Fibroblast of lung (primary cell): Measurements from ENCODE around the gene TNNI3. TPM values are rescaled to one million over a fixed set of nuclear protein-coding genes. Genes with fewer than 3 reads are reported as not detected.

ENCODE experiments used
- DNase-seq, 2 donors: peaks; one replicate each; pipeline versions ENCODE4 v3.0.0 to v3.0.0-alpha.2; 2010; ENCODE audit warnings: low read depth in 2 of 2
- H2AFZ ChIP-seq: 2 replicates; pipeline ENCODE4 v1.5.1; 2012; ENCODE audit warnings: low read length, control low read depth, inconsistent platforms
- H3K27ac ChIP-seq: 2 replicates; pipeline ENCODE4 v1.5.1; 2011; ENCODE audit warnings: low read length, control low read depth; ENCODE audit not compliant: insufficient read depth
- H3K27me3 ChIP-seq: 2 replicates; pipeline ENCODE4 v1.5.1; 2011; ENCODE audit warnings: mild to moderate bottlenecking, low read length; ENCODE audit not compliant: control insufficient read depth, insufficient read depth
- H3K36me3 ChIP-seq: 2 replicates; pipeline ENCODE4 v1.5.1; 2011; ENCODE audit warnings: low read length; ENCODE audit not compliant: control insufficient read depth, insufficient read depth
- H3K4me1 ChIP-seq: 2 replicates; pipeline ENCODE4 v1.5.1; 2011; ENCODE audit warnings: low read length; ENCODE audit not compliant: control insufficient read depth, insufficient read depth; ENCODE audit errors: extremely low read depth
- H3K4me2 ChIP-seq: 2 replicates; pipeline ENCODE4 v1.5.1; 2011; ENCODE audit warnings: low read length, control low read depth; ENCODE audit not compliant: insufficient read depth; ENCODE audit errors: extremely low read depth
- H3K4me3 ChIP-seq, 4 experiments: fragments of 200-600 bp in 1 of 4; sonication (generic) in 1 of 4; replicated peaks in 1 of 4; 2 replicates each; pipeline ENCODE4 v1.5.1; 2011 to 2016; ENCODE audit warnings: low read length in 4 of 4, low read depth in 3 of 4, mild to moderate bottlenecking in 3 of 4, control low read depth in 2 of 4, inconsistent platforms in 1 of 4, mixed read lengths in 1 of 4; ENCODE audit not compliant: insufficient read depth in 1 of 4; ENCODE audit errors: control extremely low read depth in 1 of 4
- H3K79me2 ChIP-seq: 2 replicates; pipeline ENCODE4 v1.5.1; 2012; ENCODE audit warnings: mild to moderate bottlenecking, low read length, inconsistent platforms; ENCODE audit not compliant: control insufficient read depth, insufficient read depth
- H3K9ac ChIP-seq: 2 replicates; pipeline ENCODE4 v1.5.1; 2011; ENCODE audit warnings: mild to moderate bottlenecking, low read length, control low read depth; ENCODE audit not compliant: insufficient read depth
- H3K9me3 ChIP-seq: 2 replicates; pipeline ENCODE4 v1.5.1; 2012; ENCODE audit warnings: low read depth, low read length; ENCODE audit not compliant: control insufficient read depth, insufficient read depth
- H4K20me1 ChIP-seq: 2 replicates; pipeline ENCODE4 v1.5.1; 2011; ENCODE audit warnings: low read length; ENCODE audit not compliant: control insufficient read depth, insufficient read depth; ENCODE audit errors: extremely low read depth
- CTCF ChIP-seq, 2 donors: IDR thresholded peaks in 1 of 2; conservative IDR thresholded peaks in 1 of 2; 1 replicate in 1 of 2; 2 replicates in 1 of 2; pipeline ENCODE4 v1.5.1; 2011 to 2012; ENCODE audit warnings: low read length in 2 of 2, control low read depth in 1 of 2, inconsistent platforms in 1 of 2, low read depth in 1 of 2, mild to moderate bottlenecking in 1 of 2
- EZH2 ChIP-seq: IDR thresholded peaks from 2 replicates; pipeline ENCODE4 v1.5.1; 2012; ENCODE audit warnings: low read length, control low read depth, mild to moderate bottlenecking; ENCODE audit errors: missing control alignments
- polyA plus RNA-seq, 2 donors: library from polyadenylated mRNA; depleted of rRNA in 1 of 2; stranded (reverse) in 1 of 2; unstranded in 1 of 2; fragments of >200 nt; gene quantifications; 2 replicates each; pipeline ENCODE4 v1.2.1, GENCODE V29; 2011 to 2012; ENCODE audit warnings: missing spikeins in 1 of 2
- total RNA-seq: library from RNA; depleted of rRNA; stranded (reverse); fragments of >200 nt; gene quantifications from 2 replicates; pipeline ENCODE4 v1.2.1, GENCODE V29; 2014

TNNI3 gene
- total and polyA plus RNA-seq, 2 donors (not counting 1 experiment from before 2014, with no cell fraction given), result not detected

GRCh38 chr19:55188625-55189024, 31.1 kb upstream of the TNNI3 start:
- Histone ChIP-seq H4K20me1 (no peaks in the 10 kb centered on the region), H3K79me2 (no peaks in the 10 kb centered on the region), H3K9me3 (no peaks in the 10 kb centered on the region), H3K36me3 (no peaks in the 10 kb centered on the region), H3K9ac (no peak overlapping the region), H3K4me3 (no peak overlapping the region), H3K27me3 (no peaks in the 10 kb centered on the region), H3K27ac (no peak overlapping the region), H2AFZ (no peak overlapping the region), H3K4me1 (no peaks in the 10 kb centered on the region), H3K4me2 (no peak overlapping the region)
- TF ChIP-seq EZH2 (no peak), CTCF (conservative IDR thresholded peaks at IDR 0.05 in 1 of 2, IDR thresholded peaks at IDR 0.05 in 1 of 2; ENCODE audit: low read depth in 1 of 2, low read length in 2 of 2) (no peak)
- no peak for DNase-seq

- no peak for TF ChIP-seq CTCF (conservative IDR thresholded peaks at IDR 0.05 in 1 of 2, IDR thresholded peaks at IDR 0.05 in 1 of 2; ENCODE audit: low read depth in 1 of 2, low read length in 2 of 2)
- no peak for TF ChIP-seq EZH2
- no peaks in the 10 kb centered on the region for H3K79me2 ChIP-seq
- DNase-seq, result no peak
- H3K27ac ChIP-seq, result no peak overlapping the region
- H3K4me2 ChIP-seq, result no peak overlapping the region
- H2AFZ ChIP-seq, result no peak overlapping the region
- no peaks in the 10 kb centered on the region for H4K20me1 ChIP-seq
- H3K36me3 ChIP-seq, result no peaks in the 10 kb centered on the region
- H3K9ac ChIP-seq, result no peak overlapping the region
- no peak overlapping the region for H3K4me3 ChIP-seq
- H3K4me1 ChIP-seq, result no peaks in the 10 kb centered on the region
- H3K27me3 ChIP-seq, result no peaks in the 10 kb centered on the region
- H3K9me3 ChIP-seq, result no peaks in the 10 kb centered on the region
These were observed 28.5 kb upstream of the TNNI3 start for GRCh38 chr19:55186080-55186479.

GRCh38 chr19:55181740-55182139, 24.2 kb upstream of the TNNI3 start:
- no peak overlapping the region for H2AFZ ChIP-seq
- H3K27me3 ChIP-seq, result peaks cover 5% of the 10 kb centered on the region
- H3K79me2 ChIP-seq, result no peaks in the 10 kb centered on the region
- peaks cover 8% of the 10 kb centered on the region for H3K4me1 ChIP-seq
- TF ChIP-seq EZH2 (no peak), CTCF (conservative IDR thresholded peaks at IDR 0.05 in 1 of 2, IDR thresholded peaks at IDR 0.05 in 1 of 2; ENCODE audit: low read depth in 1 of 2, low read length in 2 of 2) (no peak)
- no peaks in the 10 kb centered on the region for H3K36me3 ChIP-seq
- DNase-seq, result no peak
- no peak overlapping the region for H3K27ac ChIP-seq
- H3K9me3 ChIP-seq, result no peaks in the 10 kb centered on the region
- H3K4me3 ChIP-seq, result no peak overlapping the region
- no peak overlapping the region for H3K4me2 ChIP-seq
- H3K9ac ChIP-seq, result no peak overlapping the region
- no peaks in the 10 kb centered on the region for H4K20me1 ChIP-seq
